HEK293T (cell line): ENCODE measurements around the gene RASL10A.

Experiments used
- ARNT ChIP-seq: fragments of 450-650 bp; IDR thresholded peaks from 2 replicates; pipeline ENCODE4 v1.6.1; 2017; ENCODE audit warnings: mild to moderate bottlenecking
- BHLHE40 ChIP-seq: fragments of 450-650 bp; IDR thresholded peaks from 2 replicates; pipeline ENCODE4 v1.6.1; 2016; ENCODE audit warnings: mild to moderate bottlenecking, moderate library complexity, borderline replicate concordance
- CTBP1 ChIP-seq: fragments of 450-650 bp; IDR thresholded peaks from 2 replicates; pipeline ENCODE4 v1.6.1; 2016; ENCODE audit warnings: borderline replicate concordance
- ELF4 ChIP-seq: fragments of 450-650 bp; IDR thresholded peaks from 2 replicates; pipeline ENCODE4 v1.6.1; 2017; ENCODE audit warnings: antibody characterized with exemption
- FOXA1 ChIP-seq: fragments of 450-650 bp; IDR thresholded peaks from 2 replicates; pipeline ENCODE4 v1.6.1; 2016; ENCODE audit warnings: mild to moderate bottlenecking
- FOXK2 ChIP-seq: fragments of 450-650 bp; IDR thresholded peaks from 2 replicates; pipeline ENCODE4 v1.6.1; 2016; ENCODE audit warnings: mild to moderate bottlenecking
- FOXM1 ChIP-seq: fragments of 450-650 bp; IDR thresholded peaks from 2 replicates; pipeline ENCODE4 v1.6.1; 2017; ENCODE audit warnings: mild to moderate bottlenecking, borderline replicate concordance
- PKNOX1 ChIP-seq: fragments of 450-650 bp; IDR thresholded peaks from 2 replicates; pipeline ENCODE4 v1.6.1; 2016
- SP1 ChIP-seq: fragments of 450-650 bp; IDR thresholded peaks from 2 replicates; pipeline ENCODE4 v1.6.1; 2017
- TARDBP ChIP-seq: fragments of 450-650 bp; IDR thresholded peaks from 2 replicates; pipeline ENCODE4 v1.6.1; 2016

- TF ChIP-seq PKNOX1 (no peak), SP1 (no peak), ARNT (no peak), BHLHE40 (no peak), FOXK2 (no peak), FOXM1 (no peak), TARDBP (no peak), ELF4 (no peak), FOXA1 (no peak), CTBP1 (no peak)
Observed at GRCh38 chr22:29351891-29352290, 36.4 kb upstream of the RASL10A start.
